DMS153 treated with DMSO at 0.1 percent for 48 hours (cell line): Measurements from ENCODE around the gene CBL.
"Not testable (repeated sequence)": the region's sequence is repeated elsewhere in the genome, so short reads cannot be mapped to it uniquely, and the experiment has no call there.

ENCODE experiments used
- DNase-seq: peaks from one replicate; lab custom pipeline; 2025; ENCODE audit not compliant: unreplicated experiment; lab: John Stamatoyannopoulos, UW

Gene CBL

GRCh38 chr11:119184399-119184798 is 21.7 kb upstream of the CBL start:
- not testable (repeated sequence) for DNase-seq

GRCh38 chr11:119185981-119186634 is 20.0 kb upstream of the CBL start:
- DNase-seq: no peak

GRCh38 chr11:119187123-119187892 is 18.8 kb upstream of the CBL start:
- DNase-seq: no peak

- no peak for DNase-seq
These were observed 18.1 kb upstream of the CBL start for GRCh38 chr11:119188067-119188466.

GRCh38 chr11:119188887-119189286 is 17.3 kb upstream of the CBL start:
- no peak for DNase-seq

- DNase-seq: no peak
These were observed 16.7 kb upstream of the CBL start for GRCh38 chr11:119189393-119189792.

GRCh38 chr11:119190531-119190930 is 15.6 kb upstream of the CBL start:
- no peak for DNase-seq

GRCh38 chr11:119191265-119191664 is 14.9 kb upstream of the CBL start:
- DNase-seq: not testable (repeated sequence)

- no peak for DNase-seq
These were observed 14.0 kb upstream of the CBL start for GRCh38 chr11:119192111-119192510.

GRCh38 chr11:119193001-119193400 is 13.1 kb upstream of the CBL start:
- no peak for DNase-seq

- DNase-seq: no peak
These were observed 12.5 kb upstream of the CBL start for GRCh38 chr11:119193626-119194025.

GRCh38 chr11:119194811-119195440 is 11.2 kb upstream of the CBL start:
- no peak for DNase-seq

- DNase-seq: no peak
These were observed 10.5 kb upstream of the CBL start for GRCh38 chr11:119195680-119196079.

- peak; percentile 80 for DNase-seq
These were observed 9.2 kb upstream of the CBL start for GRCh38 chr11:119196833-119197483.

GRCh38 chr11:119198925-119199324 is 7.2 kb upstream of the CBL start:
- no peak for DNase-seq

GRCh38 chr11:119201236-119201635 is 4.9 kb upstream of the CBL start:
- DNase-seq: not testable (repeated sequence)

- DNase-seq: no peak
These were observed 3.6 kb upstream of the CBL start for GRCh38 chr11:119202554-119202953.

- no peak for DNase-seq
These were observed 2.1 kb upstream of the CBL start for GRCh38 chr11:119204066-119204465.

- no peak for DNase-seq
These were observed 1.1 kb upstream of the CBL start for GRCh38 chr11:119205080-119205479.

GRCh38 chr11:119206511-119207414 is 624 bp downstream of the CBL start:
- DNase-seq: no peak
